IPS-18a (cell line): ENCODE measurements around the gene ZNF160.
A peak's percentile ranks its signal among the peaks of the same experiment; 100 is the strongest.
"Not testable (repeated sequence)": the region's sequence is repeated elsewhere in the genome, so short reads cannot be mapped to it uniquely, and the experiment has no call there.

Source experiments
- H3K27ac ChIP-seq: one replicate; pipeline ENCODE4 v1.5.1; 2013; ENCODE audit warnings: low read length
- H3K27me3 ChIP-seq: one replicate; pipeline ENCODE4 v1.6.1; 2013; ENCODE audit warnings: mild to moderate bottlenecking, low read length; ENCODE audit not compliant: control insufficient read depth, insufficient read depth
- H3K36me3 ChIP-seq: one replicate; pipeline ENCODE4 v1.6.1; 2013; ENCODE audit warnings: low read depth, low read length; ENCODE audit not compliant: control insufficient read depth
- H3K4me1 ChIP-seq: one replicate; pipeline ENCODE4 v1.6.1; 2013; ENCODE audit warnings: low read depth, low read length; ENCODE audit not compliant: control insufficient read depth
- H3K4me3 ChIP-seq: one replicate; pipeline ENCODE4 v1.5.1; 2013; ENCODE audit warnings: low read length
- H3K9ac ChIP-seq: one replicate; pipeline ENCODE4 v1.6.1; 2013; ENCODE audit warnings: mild to moderate bottlenecking, low read length, moderate library complexity
- H3K9me3 ChIP-seq: one replicate; pipeline ENCODE4 v1.6.1; 2013; ENCODE audit warnings: low read depth, low read length; ENCODE audit not compliant: control insufficient read depth

ZNF160 gene

GRCh38 chr19:53112286-53112685 is 9.1 kb upstream of the ZNF160 start:
- peaks cover 2% of the 10 kb centered on the region for H3K9me3 ChIP-seq

DNA sequence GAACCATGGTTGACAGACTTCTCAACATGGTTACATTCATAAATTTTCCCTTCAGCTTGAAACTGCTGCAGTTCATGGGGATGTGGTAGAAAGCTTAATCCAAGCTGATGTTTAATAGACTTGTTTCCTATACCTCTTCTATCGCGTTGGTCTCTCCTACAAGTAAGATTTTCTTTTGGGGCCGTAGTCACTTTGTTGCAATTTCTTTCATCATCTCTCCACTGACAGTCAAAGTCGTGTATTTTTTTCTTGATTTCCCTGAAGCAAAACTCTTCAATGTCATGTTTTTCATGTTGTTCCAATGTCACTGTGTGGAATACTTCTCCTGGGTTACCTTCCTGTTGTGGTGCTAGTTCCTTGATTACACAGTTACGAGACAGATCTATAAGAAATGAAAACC is 6.3 kb upstream of the ZNF160 start:
- peaks cover under 1% of the 10 kb centered on the region for H3K27me3 ChIP-seq
- H3K36me3 ChIP-seq = peaks cover 20% of the 10 kb centered on the region
- no peak overlapping the region for H3K4me3 ChIP-seq
- H3K27ac ChIP-seq = no peak overlapping the region
- no peaks in the 10 kb centered on the region for H3K9me3 ChIP-seq
- no peak overlapping the region for H3K9ac ChIP-seq
- no peaks in the 10 kb centered on the region for H3K4me1 ChIP-seq

More at GRCh38 chr19:53112286-53112685, 9.1 kb upstream of the ZNF160 start:
- H3K4me3 ChIP-seq = no peak overlapping the region
- H3K27me3 ChIP-seq = no peaks in the 10 kb centered on the region
- H3K27ac ChIP-seq = no peak overlapping the region
- H3K36me3 ChIP-seq = peaks cover 20% of the 10 kb centered on the region
- H3K9ac ChIP-seq = no peak overlapping the region
- H3K4me1 ChIP-seq = no peaks in the 10 kb centered on the region

DNA sequence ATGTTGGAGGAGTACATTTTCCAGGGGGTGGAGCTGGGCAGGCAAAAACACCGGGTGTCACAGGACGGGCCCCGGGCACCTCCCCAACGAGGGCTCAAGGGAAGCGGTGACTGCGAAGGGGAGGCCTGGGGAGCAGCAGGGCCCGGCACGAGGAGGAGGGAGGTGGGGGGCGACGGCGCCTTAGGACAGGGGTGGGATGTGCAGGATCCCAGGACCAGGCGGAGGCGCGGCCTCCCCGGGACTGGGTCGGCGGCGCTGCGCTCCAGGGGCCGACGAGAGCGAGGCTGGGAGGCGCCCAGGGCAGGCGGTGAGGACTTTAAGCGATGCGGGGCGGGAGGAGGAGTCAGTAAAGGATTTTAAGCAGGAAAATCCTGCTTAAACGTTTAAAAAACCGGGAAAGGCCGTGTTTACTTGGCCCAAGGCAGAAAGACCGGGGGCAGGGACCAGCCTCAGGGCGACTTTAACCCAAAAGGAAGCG is 427 bp downstream of the ZNF160 start:
- Histone ChIP-seq H3K27me3 (peaks cover 3% of the 10 kb centered on the region), H3K4me3 (peak overlapping the region; percentile 87), H3K27ac (no peak overlapping the region), H3K36me3 (no peaks in the 10 kb centered on the region), H3K9ac (peak overlapping the region; percentile 88), H3K9me3 (no peaks in the 10 kb centered on the region), H3K4me1 (no peaks in the 10 kb centered on the region)

- peak overlapping the region; percentile 88 for H3K9ac ChIP-seq
- no peaks in the 10 kb centered on the region for H3K4me1 ChIP-seq
- peaks cover 3% of the 10 kb centered on the region for H3K27me3 ChIP-seq
- H3K36me3 ChIP-seq = no peaks in the 10 kb centered on the region
- no peak overlapping the region for H3K27ac ChIP-seq
- peak overlapping the region; percentile 87 for H3K4me3 ChIP-seq
- H3K9me3 ChIP-seq = no peaks in the 10 kb centered on the region
These were observed 941 bp downstream of the ZNF160 start for GRCh38 chr19:53102206-53102755.

DNA sequence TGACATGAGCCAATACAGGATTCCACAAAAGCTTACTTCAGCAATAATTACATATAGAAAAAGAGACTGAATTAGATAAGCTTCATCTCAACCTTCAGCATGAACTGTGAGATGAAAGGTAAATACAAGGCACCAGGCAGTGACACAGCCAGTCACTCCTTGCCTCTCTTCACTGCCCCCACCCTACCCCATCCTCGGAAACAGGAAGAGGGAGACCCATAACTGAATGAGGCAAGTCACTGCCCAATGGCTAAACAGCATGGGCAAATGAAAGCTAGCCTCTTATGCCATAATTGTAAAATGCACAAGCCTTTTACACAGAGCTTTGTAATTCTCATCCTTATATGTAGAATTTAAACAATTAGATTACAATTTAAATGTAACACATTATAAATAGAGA is 1.7 kb downstream of the ZNF160 start:
- Histone ChIP-seq H3K27me3 (peaks cover 3% of the 10 kb centered on the region), H3K36me3 (no peaks in the 10 kb centered on the region), H3K4me1 (no peaks in the 10 kb centered on the region), H3K4me3 (no peak overlapping the region), H3K9ac (no peak overlapping the region), H3K9me3 (no peaks in the 10 kb centered on the region), H3K27ac (no peak overlapping the region)

DNA sequence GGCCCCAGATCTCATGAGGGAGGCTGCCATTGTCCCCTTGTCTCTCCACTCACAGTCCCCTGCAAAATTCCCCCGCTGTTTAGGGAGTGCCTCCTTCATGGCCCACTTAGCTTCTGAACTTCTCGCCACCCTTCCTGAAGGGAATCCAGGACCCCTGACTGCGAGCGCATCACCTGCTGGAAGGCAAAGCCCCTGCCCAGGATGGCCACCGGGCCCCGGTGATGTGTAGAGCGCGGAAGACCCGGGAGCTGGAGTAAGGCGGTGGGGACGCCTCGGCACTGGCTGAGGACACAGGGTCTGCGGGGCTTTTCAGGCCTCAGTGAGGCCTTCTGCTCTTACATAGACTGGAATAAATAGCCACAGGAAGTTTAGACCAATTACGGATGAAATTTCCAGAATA is 4.7 kb downstream of the ZNF160 start:
- H3K4me3 ChIP-seq, H3K4me1 ChIP-seq, H3K9ac ChIP-seq, H3K27me3 ChIP-seq, H3K36me3 ChIP-seq, H3K9me3 ChIP-seq, H3K27ac ChIP-seq: not testable (repeated sequence)

DNA sequence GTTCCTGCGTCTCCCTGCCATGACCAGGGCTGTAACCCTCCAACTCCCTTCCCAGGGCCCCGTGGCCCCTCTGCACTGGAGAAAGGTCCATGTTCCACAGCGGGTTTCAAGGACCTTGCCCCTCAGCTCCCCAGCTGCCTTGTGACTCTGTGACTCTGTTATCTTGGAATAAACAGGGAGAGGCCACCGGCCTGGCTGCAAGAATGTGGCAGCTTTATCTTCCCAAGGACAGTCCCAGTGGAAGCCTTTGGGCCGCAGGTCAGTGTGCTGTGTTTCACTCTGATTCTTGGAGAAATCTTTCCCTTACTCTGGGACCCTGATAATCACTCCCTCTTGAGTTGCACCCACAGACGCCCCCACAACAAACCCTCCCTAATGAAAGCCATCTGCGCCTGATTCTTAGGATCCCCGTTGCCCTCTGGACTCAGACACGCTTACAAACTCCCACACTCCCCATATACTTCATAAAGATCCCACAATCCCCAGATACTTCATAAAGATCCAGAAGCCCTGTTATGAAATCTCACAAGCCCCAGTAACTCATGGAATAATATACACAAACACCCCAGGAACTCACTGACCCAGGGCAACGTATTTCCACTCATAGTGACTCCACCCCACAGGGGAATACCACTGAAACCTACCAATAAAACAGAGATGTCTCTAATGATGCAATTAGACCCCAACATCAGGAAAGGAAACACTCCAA is 6.1 kb downstream of the ZNF160 start:
- not testable (repeated sequence) for H3K4me3 ChIP-seq, H3K4me1 ChIP-seq, H3K27me3 ChIP-seq, H3K36me3 ChIP-seq, H3K27ac ChIP-seq, H3K9me3 ChIP-seq, H3K9ac ChIP-seq

DNA sequence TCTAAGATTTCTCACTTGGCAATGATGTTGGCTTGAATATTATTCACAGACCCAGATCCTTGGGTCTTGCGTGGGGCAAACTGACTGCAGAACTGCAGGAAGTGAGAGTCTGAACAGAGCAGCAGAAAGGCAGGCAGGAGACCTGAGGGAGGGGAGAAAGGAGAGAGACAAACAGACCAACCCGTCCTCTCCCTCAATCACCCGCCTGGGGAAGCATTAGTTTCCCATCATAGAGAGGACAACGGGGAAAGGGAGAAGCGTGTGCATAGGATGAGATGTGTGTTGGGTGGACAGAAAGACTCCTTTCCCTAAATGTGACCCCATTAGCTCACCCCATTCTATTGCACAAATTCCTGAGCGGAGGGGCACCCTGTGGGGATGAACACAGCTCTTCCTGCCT is 6.6 kb downstream of the ZNF160 start:
- H3K36me3 ChIP-seq = not testable (repeated sequence)

GRCh38 chr19:53094754-53095575 is 8.3 kb downstream of the ZNF160 start:
- no peaks in the 10 kb centered on the region for H3K27me3 ChIP-seq
- H3K4me1 ChIP-seq = peaks cover 11% of the 10 kb centered on the region
- H3K9me3 ChIP-seq = no peaks in the 10 kb centered on the region
- H3K9ac ChIP-seq = peak overlapping the region; percentile 55
- no peaks in the 10 kb centered on the region for H3K36me3 ChIP-seq
- peak overlapping the region; percentile 42 for H3K4me3 ChIP-seq
- H3K27ac ChIP-seq = no peak overlapping the region

More for the DNA sequence above, 6.6 kb downstream of the ZNF160 start:
- not testable (repeated sequence) for H3K4me3 ChIP-seq, H3K9ac ChIP-seq, H3K4me1 ChIP-seq, H3K27ac ChIP-seq, H3K9me3 ChIP-seq, H3K27me3 ChIP-seq

DNA sequence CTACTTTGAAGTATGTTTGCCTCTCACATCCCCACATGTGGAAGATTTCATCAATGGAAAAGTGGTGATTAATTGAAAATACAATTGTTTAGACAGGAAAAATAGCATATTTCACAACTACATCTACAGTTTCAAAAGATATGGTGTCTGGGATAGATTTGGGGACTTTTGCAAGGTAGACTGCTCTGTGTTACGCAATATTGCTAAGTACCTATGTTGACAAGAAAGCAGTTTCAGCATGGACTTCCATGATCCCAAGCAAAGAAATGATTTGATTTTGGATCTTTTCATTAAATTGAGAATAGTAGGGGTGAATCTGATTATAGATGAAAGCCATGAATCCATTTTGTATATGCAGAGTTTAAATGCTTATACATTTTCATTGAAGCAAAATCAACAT is 10.5 kb downstream of the ZNF160 start:
- Histone ChIP-seq H3K4me3 (no peak overlapping the region), H3K9me3 (no peaks in the 10 kb centered on the region), H3K4me1 (peaks cover 11% of the 10 kb centered on the region), H3K27me3 (no peaks in the 10 kb centered on the region), H3K9ac (no peak overlapping the region), H3K36me3 (peaks cover 4% of the 10 kb centered on the region), H3K27ac (no peak overlapping the region)

DNA sequence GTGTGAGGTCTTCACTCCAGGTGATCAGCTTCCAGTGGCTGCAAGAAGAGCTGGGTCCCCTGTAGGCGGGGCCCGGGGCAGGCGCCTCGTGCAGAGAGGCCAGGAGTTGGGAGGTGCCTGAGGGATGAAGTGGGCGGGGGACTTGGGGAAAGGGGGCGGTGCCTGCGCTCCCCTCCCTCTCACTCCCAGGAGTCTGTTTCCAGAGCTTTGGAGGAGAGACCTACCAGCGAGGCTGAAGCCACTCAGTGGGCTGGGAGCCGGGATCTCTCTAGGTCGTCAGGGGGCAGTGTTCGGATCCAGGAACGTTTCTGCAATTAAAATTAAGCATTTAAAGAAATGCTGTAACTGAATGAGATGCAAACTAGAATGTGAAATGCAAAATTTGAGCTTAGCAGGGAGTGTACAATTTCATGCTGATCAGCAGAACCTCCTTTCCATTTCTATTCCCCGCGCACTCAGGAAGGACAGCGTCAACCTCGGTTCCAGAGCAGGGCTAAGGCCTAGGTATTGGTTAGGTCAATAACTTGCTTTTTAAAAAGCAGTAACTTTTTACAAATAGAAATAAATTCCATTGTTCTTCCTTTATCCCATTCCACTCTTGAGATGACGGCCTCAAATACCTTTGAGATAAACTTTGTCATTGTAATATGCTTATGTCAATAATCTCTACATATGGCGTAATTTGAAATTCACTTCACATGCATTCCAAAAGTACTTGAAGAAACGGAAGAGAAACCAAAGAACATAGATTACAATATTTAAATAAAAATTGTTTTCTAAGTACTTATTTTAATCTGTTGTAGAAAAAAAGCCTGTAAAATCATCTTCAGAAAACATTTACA is 11.6 kb downstream of the ZNF160 start:
- no peaks in the 10 kb centered on the region for H3K9me3 ChIP-seq
- H3K27me3 ChIP-seq = no peaks in the 10 kb centered on the region
- no peak overlapping the region for H3K9ac ChIP-seq
- no peak overlapping the region for H3K27ac ChIP-seq
- peaks cover 11% of the 10 kb centered on the region for H3K4me1 ChIP-seq
- peaks cover 10% of the 10 kb centered on the region for H3K36me3 ChIP-seq
- no peak overlapping the region for H3K4me3 ChIP-seq
